Neural cell (in vitro differentiated cells): Measurements from ENCODE around the gene MOGAT3. TPM values are rescaled to one million over a fixed set of nuclear protein-coding genes. Genes with fewer than 3 reads are reported as not detected.
A peak's percentile ranks its signal among the peaks of the same experiment; 100 is the strongest.

Source experiments
- H2AFZ ChIP-seq: fragments of 200-600, 300-800 bp; sonication (generic), shearing (Covaris generic); 2 replicates; pipeline ENCODE4 v1.6.0; 2014; ENCODE audit warnings: low read depth, mild to moderate bottlenecking, antibody characterized with exemption, low read length, moderate library complexity
- H3F3A ChIP-seq: fragments of 200-600 bp; shearing (Covaris generic); 2 replicates; pipeline ENCODE4 v1.6.1; 2016; ENCODE audit warnings: mild to moderate bottlenecking, moderate library complexity, mixed read lengths, antibody characterized with exemption, low read length; ENCODE audit not compliant: insufficient read depth, poor library complexity, severe bottlenecking
- H3K27ac ChIP-seq: fragments of 200-600, 300-800 bp; sonication (generic), shearing (Covaris generic); 2 replicates; pipeline ENCODE4 v1.5.1; 2014; ENCODE audit warnings: mild to moderate bottlenecking, low read length, moderate library complexity
- H3K27me3 ChIP-seq: fragments of 300-800, 200-600 bp; sonication (generic), shearing (Covaris generic); 2 replicates; pipeline ENCODE4 v1.6.0; 2014; ENCODE audit warnings: mild to moderate bottlenecking, low read depth, low read length, moderate library complexity; ENCODE audit not compliant: insufficient read depth
- H3K36me3 ChIP-seq: fragments of 300-800, 200-600 bp; sonication (generic), shearing (Covaris generic); 2 replicates; pipeline ENCODE4 v1.5.1; 2014; ENCODE audit warnings: mild to moderate bottlenecking, antibody characterized with exemption, low read length, moderate library complexity; ENCODE audit not compliant: insufficient read depth
- H3K4me2 ChIP-seq: fragments of 300-800, 200-600 bp; sonication (generic), shearing (Covaris generic); 2 replicates; pipeline ENCODE4 v1.6.0; 2014; ENCODE audit warnings: mild to moderate bottlenecking, low read length
- H3K4me3 ChIP-seq: fragments of 300-800, 200-600 bp; sonication (generic), shearing (Covaris generic); 2 replicates; pipeline ENCODE4 v1.5.1; 2014; ENCODE audit warnings: mild to moderate bottlenecking, low read length, moderate library complexity
- H3K79me2 ChIP-seq: fragments of 200-600 bp; shearing (Covaris generic); replicated peaks from 2 replicates; pipeline ENCODE4 v1.6.0; 2014; ENCODE audit warnings: mild to moderate bottlenecking, low read length, moderate library complexity; ENCODE audit not compliant: insufficient read depth
- H3K9ac ChIP-seq: fragments of 300-800, 200-600 bp; sonication (generic), shearing (Covaris generic); 2 replicates; pipeline ENCODE4 v1.6.1; 2016; ENCODE audit warnings: mild to moderate bottlenecking, low read length, mixed read lengths
- H3K9me2 ChIP-seq: fragments of 200-600 bp; shearing (Covaris generic); 2 replicates; pipeline ENCODE4 v1.6.1; 2016; ENCODE audit warnings: mild to moderate bottlenecking, low read length, mixed read lengths; ENCODE audit not compliant: insufficient read depth
- H3K9me3 ChIP-seq: fragments of 200-600, 300-800 bp; sonication (generic), shearing (Covaris generic); 2 replicates; pipeline ENCODE4 v1.6.1; 2016; ENCODE audit warnings: mild to moderate bottlenecking, mixed run types, low read length, moderate library complexity, mixed read lengths
- H4K20me1 ChIP-seq: fragments of 200-600 bp; shearing (Covaris generic); 2 replicates; pipeline ENCODE4 v1.6.1; 2016; ENCODE audit warnings: mild to moderate bottlenecking, mixed run types; ENCODE audit not compliant: insufficient read depth
- CTCF ChIP-seq: fragments of 450-650 bp; IDR thresholded peaks from 2 replicates; pipeline ENCODE4 v1.5.1; 2014; ENCODE audit warnings: antibody characterized with exemption, mild to moderate bottlenecking, moderate library complexity; ENCODE audit not compliant: poor library complexity, severe bottlenecking
- EP300 ChIP-seq: fragments of 450-650 bp; conservative IDR thresholded peaks from 2 replicates; pipeline ENCODE4 v1.6.1; 2014; ENCODE audit warnings: antibody characterized with exemption, mild to moderate bottlenecking, moderate library complexity; ENCODE audit not compliant: poor library complexity, severe bottlenecking
- EZH2 ChIP-seq: fragments of 200-600, 300-800 bp; shearing (Covaris generic), sonication (generic); IDR thresholded peaks from 2 replicates; pipeline ENCODE4 v1.6.1; 2014; ENCODE audit warnings: antibody characterized with exemption, low read length, borderline replicate concordance, mild to moderate bottlenecking; ENCODE audit not compliant: insufficient read depth, poor library complexity, severe bottlenecking
- MXI1 ChIP-seq: fragments of 450-650 bp; conservative IDR thresholded peaks from 2 replicates; pipeline ENCODE4 v1.6.1; 2014; ENCODE audit warnings: antibody characterized with exemption, mild to moderate bottlenecking; ENCODE audit not compliant: poor library complexity, severe bottlenecking
- POLR2AphosphoS5 ChIP-seq: IDR thresholded peaks from 2 replicates; pipeline ENCODE4 v1.6.1; 2012
- RAD21 ChIP-seq: fragments of 450-650 bp; conservative IDR thresholded peaks from 2 replicates; pipeline ENCODE4 v1.6.1; 2014; ENCODE audit warnings: antibody characterized with exemption, mild to moderate bottlenecking, moderate library complexity
- SMC3 ChIP-seq: fragments of 450-650 bp; conservative IDR thresholded peaks from 2 replicates; pipeline ENCODE4 v1.6.1; 2014; ENCODE audit warnings: antibody characterized with exemption, mild to moderate bottlenecking, moderate library complexity; ENCODE audit not compliant: poor library complexity
- TAF1 ChIP-seq: IDR thresholded peaks from 2 replicates; pipeline ENCODE4 v1.6.1; 2012; ENCODE audit warnings: low read depth
- polyA plus RNA-seq: library from polyadenylated mRNA; depleted of rRNA; stranded (reverse); fragments of >200 nt; gene quantifications from 2 replicates; pipeline ENCODE4 v1.2.3, GENCODE V29; 2014
- TF ChIP-seq, protein P1 (sequence below): IDR thresholded peaks from 2 replicates; pipeline ENCODE4 v1.6.1; 2012; ENCODE audit warnings: borderline replicate concordance

Gene MOGAT3
- polyA plus RNA-seq, 1 donor from 2014 or later, result not detected

- H3K9me3 ChIP-seq, result no peaks in the 10 kb centered on the region
- TF ChIP-seq MXI1, result no peak
- TF ChIP-seq RAD21, result no peak
- TF ChIP-seq EZH2, result no peak
- TF ChIP-seq TAF1, result no peak
- no peak for TF ChIP-seq POLR2AphosphoS5
- no peak for TF ChIP-seq CTCF
- TF ChIP-seq SMC3, result no peak
- TF ChIP-seq EP300, result no peak
- TF ChIP-seq, protein P1, sequence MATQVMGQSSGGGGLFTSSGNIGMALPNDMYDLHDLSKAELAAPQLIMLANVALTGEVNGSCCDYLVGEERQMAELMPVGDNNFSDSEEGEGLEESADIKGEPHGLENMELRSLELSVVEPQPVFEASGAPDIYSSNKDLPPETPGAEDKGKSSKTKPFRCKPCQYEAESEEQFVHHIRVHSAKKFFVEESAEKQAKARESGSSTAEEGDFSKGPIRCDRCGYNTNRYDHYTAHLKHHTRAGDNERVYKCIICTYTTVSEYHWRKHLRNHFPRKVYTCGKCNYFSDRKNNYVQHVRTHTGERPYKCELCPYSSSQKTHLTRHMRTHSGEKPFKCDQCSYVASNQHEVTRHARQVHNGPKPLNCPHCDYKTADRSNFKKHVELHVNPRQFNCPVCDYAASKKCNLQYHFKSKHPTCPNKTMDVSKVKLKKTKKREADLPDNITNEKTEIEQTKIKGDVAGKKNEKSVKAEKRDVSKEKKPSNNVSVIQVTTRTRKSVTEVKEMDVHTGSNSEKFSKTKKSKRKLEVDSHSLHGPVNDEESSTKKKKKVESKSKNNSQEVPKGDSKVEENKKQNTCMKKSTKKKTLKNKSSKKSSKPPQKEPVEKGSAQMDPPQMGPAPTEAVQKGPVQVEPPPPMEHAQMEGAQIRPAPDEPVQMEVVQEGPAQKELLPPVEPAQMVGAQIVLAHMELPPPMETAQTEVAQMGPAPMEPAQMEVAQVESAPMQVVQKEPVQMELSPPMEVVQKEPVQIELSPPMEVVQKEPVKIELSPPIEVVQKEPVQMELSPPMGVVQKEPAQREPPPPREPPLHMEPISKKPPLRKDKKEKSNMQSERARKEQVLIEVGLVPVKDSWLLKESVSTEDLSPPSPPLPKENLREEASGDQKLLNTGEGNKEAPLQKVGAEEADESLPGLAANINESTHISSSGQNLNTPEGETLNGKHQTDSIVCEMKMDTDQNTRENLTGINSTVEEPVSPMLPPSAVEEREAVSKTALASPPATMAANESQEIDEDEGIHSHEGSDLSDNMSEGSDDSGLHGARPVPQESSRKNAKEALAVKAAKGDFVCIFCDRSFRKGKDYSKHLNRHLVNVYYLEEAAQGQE, result no peak
- H3K27me3 ChIP-seq, result peaks cover 5% of the 10 kb centered on the region
- no peak overlapping the region for H3K27ac ChIP-seq
- no peaks in the 10 kb centered on the region for H3K79me2 ChIP-seq
- H3K36me3 ChIP-seq, result no peaks in the 10 kb centered on the region
- H4K20me1 ChIP-seq, result no peaks in the 10 kb centered on the region
- H3K4me2 ChIP-seq, result no peak overlapping the region
- H3K9me2 ChIP-seq, result no peaks in the 10 kb centered on the region
- peak overlapping the region; percentile 94 for H3K4me3 ChIP-seq
- H2AFZ ChIP-seq, result no peak overlapping the region
- H3F3A ChIP-seq, result no peaks in the 10 kb centered on the region
- H3K9ac ChIP-seq, result peak overlapping the region; percentile 94
Observed at GRCh38 chr7:101161692-101162471, 39.0 kb downstream of the MOGAT3 start.

GRCh38 chr7:101160910-101161309, 39.9 kb downstream of the MOGAT3 start:
- H3F3A ChIP-seq, result no peaks in the 10 kb centered on the region
- peaks cover 5% of the 10 kb centered on the region for H3K27me3 ChIP-seq
- no peak overlapping the region for H3K4me2 ChIP-seq
- H4K20me1 ChIP-seq, result no peaks in the 10 kb centered on the region
- no peaks in the 10 kb centered on the region for H3K36me3 ChIP-seq
- no peak overlapping the region for H2AFZ ChIP-seq
- H3K4me3 ChIP-seq, result no peak overlapping the region
- H3K9me2 ChIP-seq, result no peaks in the 10 kb centered on the region
- H3K79me2 ChIP-seq, result no peaks in the 10 kb centered on the region
- no peak overlapping the region for H3K27ac ChIP-seq
- H3K9ac ChIP-seq, result no peak overlapping the region
- TF ChIP-seq TAF1, result no peak
- TF ChIP-seq MXI1, result no peak
- no peak for TF ChIP-seq POLR2AphosphoS5
- no peak for TF ChIP-seq CTCF
- TF ChIP-seq RAD21, result no peak
- TF ChIP-seq SMC3, result no peak
- no peak for TF ChIP-seq EZH2
- TF ChIP-seq EP300, result no peak
- TF ChIP-seq, protein P1, result no peak
- no peaks in the 10 kb centered on the region for H3K9me3 ChIP-seq
